Measurements from ENCODE around the gene ACAT2.
A peak's percentile ranks its signal among the peaks of the same experiment; 100 is the strongest.
"Not testable (repeated sequence)": the region's sequence is repeated elsewhere in the genome, so short reads cannot be mapped to it uniquely, and the experiment has no call there.

The ACAT2 gene

GRCh38 chr6:159816775-159817174 is 54.9 kb downstream of the ACAT2 start:
- not testable (repeated sequence) for DNase-seq

GRCh38 chr6:159817951-159818739 is 56.3 kb downstream of the ACAT2 start:
- peak; percentile 18 for DNase-seq

GRCh38 chr6:159819098-159819497 is 57.3 kb downstream of the ACAT2 start:
- no peak for DNase-seq

- peak; percentile 8 for DNase-seq
Measured at GRCh38 chr6:159819932-159820640, 58.2 kb downstream of the ACAT2 start.

GRCh38 chr6:159821122-159821521 is 59.3 kb downstream of the ACAT2 start:
- DNase-seq = no peak

- DNase-seq = no peak
Measured at GRCh38 chr6:159821726-159822125, 59.9 kb downstream of the ACAT2 start.

GRCh38 chr6:159823953-159824352 is 62.1 kb downstream of the ACAT2 start:
- no peak for DNase-seq

- DNase-seq = not testable (repeated sequence)
Measured at GRCh38 chr6:159824690-159825089, 62.8 kb downstream of the ACAT2 start.

GRCh38 chr6:159826004-159826403 is 64.2 kb downstream of the ACAT2 start:
- no peak for DNase-seq

GRCh38 chr6:159826968-159827647 is 65.3 kb downstream of the ACAT2 start:
- DNase-seq = no peak

GRCh38 chr6:159828074-159828473 is 66.2 kb downstream of the ACAT2 start:
- DNase-seq = no peak
